HCT116 (cell line): ENCODE data around the gene HORMAD2. TPM values are rescaled to one million over a fixed set of nuclear protein-coding genes. Genes with fewer than 3 reads are reported as not detected.

Experiments used
- ATAC-seq: fragments of 200-7000 bp; cut with Tn5 transposase; 2 replicates; pipeline ENCODE4 v1.9.1; 2020; ENCODE audit warnings: mild to moderate bottlenecking, moderate library complexity
- BruUV-seq: library from RNA; stranded (reverse); fragments of 400-500 nt; replicated peaks from 2 replicates; lab custom pipeline; 2021; lab: Mats Ljungman, UMichigan
- CTCF ChIA-PET: fragments of 300-600 bp; sonication (Branson Sonifier 250); formaldehyde crosslinking; loops from one replicate; lab custom pipeline; 2021; ENCODE audit warnings: antibody characterized with exemption; lab: Charles Lee
- POLR2A ChIA-PET: fragments of 300-600, 350-600 bp; sonication (Branson Sonifier 250); formaldehyde crosslinking; loops from one replicate; lab custom pipeline; 2021; ENCODE audit warnings: antibody characterized with exemption; lab: Charles Lee
- RAD21 ChIA-PET, 2 experiments: fragments of 300-600 bp; sonication (Branson Sonifier 250); formaldehyde crosslinking; loops; one replicate each; lab custom pipeline; 2023; ENCODE audit warnings: low total read pairs in 2 of 2; ENCODE audit not compliant: uncharacterized antibody in 2 of 2, unreplicated experiment in 2 of 2, low non-redundant PET in 1 of 2; lab: Charles Lee
- DNase-seq: peaks from one replicate; pipeline ENCODE4 v3.0.0-alpha.2; 2010; ENCODE audit warnings: low read depth, low spot score
- H2AFZ ChIP-seq: fragments of 200-600 bp; shearing (Covaris generic), sonication (generic); 2 replicates; pipeline ENCODE4 v1.6.1; 2017; ENCODE audit warnings: low read depth, mixed run types, mixed read lengths, antibody characterized with exemption, low read length; ENCODE audit not compliant: poor library complexity, severe bottlenecking
- H3K27ac ChIP-seq: 2 replicates; pipeline ENCODE4 v1.5.1; 2012; ENCODE audit warnings: low read depth, low read length
- H3K27me3 ChIP-seq: fragments of 200-600 bp; sonication (generic); 2 replicates; pipeline ENCODE4 v1.6.1; 2016; ENCODE audit warnings: mixed run types, low read length, mixed read lengths; ENCODE audit not compliant: insufficient read depth
- H3K36me3 ChIP-seq, 2 experiments: fragments of 200-500 bp in 1 of 2; fragments of 200-600 bp in 1 of 2; sonication (Bioruptor generic) in 1 of 2; sonication (generic) in 1 of 2; 2 replicates each; pipeline versions ENCODE4 v1.5.1 to v1.6.1; 2014 to 2016; ENCODE audit warnings: low read length in 2 of 2, inconsistent platforms in 1 of 2, mixed read lengths in 1 of 2, mixed run types in 1 of 2; ENCODE audit not compliant: insufficient read depth in 2 of 2, control insufficient read depth in 1 of 2
- H3K4me1 ChIP-seq, 2 experiments: fragments of 200-600 bp in 1 of 2; sonication (generic) in 1 of 2; 2 replicates each; pipeline versions ENCODE4 v1.5.1 to v1.6.1; 2012 to 2017; ENCODE audit warnings: low read length in 2 of 2, inconsistent platforms in 1 of 2, mild to moderate bottlenecking in 1 of 2, mixed read lengths in 1 of 2, mixed run types in 1 of 2, moderate library complexity in 1 of 2; ENCODE audit not compliant: insufficient read depth in 2 of 2, control insufficient read depth in 1 of 2
- H3K4me2 ChIP-seq: fragments of 200-600 bp; sonication (generic); 2 replicates; pipeline ENCODE4 v1.6.1; 2017; ENCODE audit warnings: mixed run types, low read length, mixed read lengths
- H3K4me3 ChIP-seq, 2 experiments: fragments of 200-600 bp in 1 of 2; sonication (generic) in 1 of 2; replicated peaks in 1 of 2; 2 replicates each; pipeline ENCODE4 v1.5.1; 2011 to 2016; ENCODE audit warnings: low read length in 2 of 2, control low read depth in 1 of 2, low read depth in 1 of 2, mild to moderate bottlenecking in 1 of 2, mixed read lengths in 1 of 2, mixed run types in 1 of 2
- H3K79me2 ChIP-seq: fragments of 200-600 bp; sonication (generic); 2 replicates; pipeline ENCODE4 v1.6.1; 2017; ENCODE audit warnings: mild to moderate bottlenecking, mixed run types, low read length, moderate library complexity, mixed read lengths; ENCODE audit not compliant: insufficient read depth
- H3K9ac ChIP-seq: fragments of 200-600 bp; sonication (generic); 2 replicates; pipeline ENCODE4 v1.6.1; 2016; ENCODE audit warnings: low read length, mixed read lengths
- H3K9me2 ChIP-seq: fragments of 200-600 bp; sonication (generic), shearing (Covaris generic); 2 replicates; pipeline ENCODE4 v1.6.1; 2017; ENCODE audit warnings: mixed run types, mild to moderate bottlenecking, moderate library complexity; ENCODE audit not compliant: insufficient read depth
- H3K9me3 ChIP-seq, 2 experiments: fragments of 200-500 bp in 1 of 2; fragments of 200-600 bp in 1 of 2; sonication (Bioruptor generic) in 1 of 2; sonication (generic) in 1 of 2; 2 replicates each; pipeline ENCODE4 v1.6.1; 2014 to 2017; ENCODE audit warnings: low read length in 2 of 2, mixed read lengths in 2 of 2, inconsistent platforms in 1 of 2, low read depth in 1 of 2, mild to moderate bottlenecking in 1 of 2, mixed run types in 1 of 2, moderate library complexity in 1 of 2; ENCODE audit not compliant: control insufficient read depth in 1 of 2, insufficient read depth in 1 of 2
- H4K20me1 ChIP-seq: fragments of 200-600 bp; sonication (generic), shearing (Covaris generic); 2 replicates; pipeline ENCODE4 v1.6.1; 2017; ENCODE audit warnings: mixed run types, mild to moderate bottlenecking, moderate library complexity; ENCODE audit not compliant: insufficient read depth
- CBX3 ChIP-seq: IDR thresholded peaks from 2 replicates; pipeline ENCODE4 v1.6.1; 2012; ENCODE audit warnings: low read depth
- CEBPB ChIP-seq: IDR thresholded peaks from 2 replicates; pipeline ENCODE4 v1.6.1; 2012; ENCODE audit warnings: low read depth
- ELF1 ChIP-seq: IDR thresholded peaks from 2 replicates; pipeline ENCODE4 v1.6.1; 2012; ENCODE audit warnings: low read depth, borderline replicate concordance
- EZH2 ChIP-seq: fragments of 200-600 bp; sonication (generic); IDR thresholded peaks from 2 replicates; pipeline ENCODE4 v1.6.1; 2017; ENCODE audit warnings: antibody characterized with exemption, mixed run types
- EZH2phosphoT487 ChIP-seq: fragments of 200-600 bp; IDR thresholded peaks from 2 replicates; pipeline ENCODE4 v1.6.1; 2018; ENCODE audit warnings: antibody characterized with exemption, borderline replicate concordance
- JUND ChIP-seq: IDR thresholded peaks from 2 replicates; pipeline ENCODE4 v1.6.1; 2012
- POLR2AphosphoS5 ChIP-seq: IDR thresholded peaks from 2 replicates; pipeline ENCODE4 v1.6.1; 2011; ENCODE audit warnings: mild to moderate bottlenecking, low read depth, low read length, moderate library complexity
- RAD21 ChIP-seq: IDR thresholded peaks from 2 replicates; pipeline ENCODE4 v1.6.1; 2012; ENCODE audit warnings: low read depth, mild to moderate bottlenecking
- SIN3A ChIP-seq: IDR thresholded peaks from 2 replicates; pipeline ENCODE4 v1.6.1; 2012; ENCODE audit warnings: low read depth
- TCF7L2 ChIP-seq: IDR thresholded peaks from 2 replicates; pipeline ENCODE4 v1.7.0; 2011; ENCODE audit warnings: borderline replicate concordance, inconsistent platforms; ENCODE audit not compliant: insufficient read depth, insufficient read length; ENCODE audit errors: extremely low read depth
- intact Hi-C: fragments of 100-400 bp; cut with micrococcal nuclease; formaldehyde crosslinking; loops from 2 replicates; pipeline ENCODE4 v1.10.0; 2022
- total RNA-seq: library from RNA; stranded (reverse); gene quantifications from one replicate; pipeline ENCODE4 v1.2.1, GENCODE V29; 2021; ENCODE audit not compliant: unreplicated experiment
- TF ChIP-seq, protein P1 (sequence below): IDR thresholded peaks from 2 replicates; pipeline ENCODE4 v1.6.1; 2012
- TF ChIP-seq, protein P2 (sequence below), 3 experiments: fragments of 200-600 bp in 1 of 3; sonication (generic) in 1 of 3; IDR thresholded peaks in 2 of 3; conservative IDR thresholded peaks in 1 of 3; 2 replicates each; pipeline ENCODE4 v1.5.1; 2012 to 2017; ENCODE audit warnings: low read depth in 2 of 3, low read length in 2 of 3, antibody characterized with exemption in 1 of 3, borderline replicate concordance in 1 of 3, control low read depth in 1 of 3, mild to moderate bottlenecking in 1 of 3, mixed read lengths in 1 of 3, mixed run types in 1 of 3, moderate library complexity in 1 of 3; ENCODE audit not compliant: insufficient read depth in 1 of 3
- TF ChIP-seq, protein P3 (sequence below): IDR thresholded peaks from 2 replicates; pipeline ENCODE4 v1.6.1; 2011; ENCODE audit warnings: mild to moderate bottlenecking, low read length, moderate library complexity; ENCODE audit not compliant: insufficient replicate concordance; ENCODE audit errors: extremely low read depth

Gene HORMAD2
- total RNA-seq, 1 experiment from 2014 or later = not detected

- Histone ChIP-seq H3K9me2 (no peaks in the 10 kb centered on the region), H3K4me3 (no peak overlapping the region), H3K27ac (no peak overlapping the region), H3K4me2 (no peak overlapping the region), H3K79me2 (no peaks in the 10 kb centered on the region), H3K9me3 (no peaks in the 10 kb centered on the region), H3K4me1 (peaks cover 10 to 16% of the 10 kb centered on the region in 2 experiments), H4K20me1 (no peaks in the 10 kb centered on the region), H2AFZ (no peak overlapping the region), H3K9ac (no peak overlapping the region), H3K36me3 (peaks cover 0 to 4% of the 10 kb centered on the region in 2 experiments; a peak in 1 of 4 replicates), H3K27me3 (no peaks in the 10 kb centered on the region)
- DNase-seq (no peak), ATAC-seq (no peak)
- ChIA-PET CTCF (interaction anchor here (0.6 kb wide), 1 partner anchor 58 kb away, joined by 3 read pairs; no protein-coding TSS in a partner anchor), RAD21 (no interaction called here), POLR2A (no interaction called here)
- intact Hi-C loops = no loop called here
- TF ChIP-seq POLR2AphosphoS5 (no peak), TCF7L2 (no peak), SIN3A (no peak), JUND (no peak), CBX3 (no peak), RAD21 (no peak), EZH2phosphoT487 (no peak), ELF1 (no peak), EZH2 (no peak), CEBPB (no peak)
- TF ChIP-seq, protein P1, sequence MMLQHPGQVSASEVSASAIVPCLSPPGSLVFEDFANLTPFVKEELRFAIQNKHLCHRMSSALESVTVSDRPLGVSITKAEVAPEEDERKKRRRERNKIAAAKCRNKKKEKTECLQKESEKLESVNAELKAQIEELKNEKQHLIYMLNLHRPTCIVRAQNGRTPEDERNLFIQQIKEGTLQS = no peak
- TF ChIP-seq, protein P2, sequence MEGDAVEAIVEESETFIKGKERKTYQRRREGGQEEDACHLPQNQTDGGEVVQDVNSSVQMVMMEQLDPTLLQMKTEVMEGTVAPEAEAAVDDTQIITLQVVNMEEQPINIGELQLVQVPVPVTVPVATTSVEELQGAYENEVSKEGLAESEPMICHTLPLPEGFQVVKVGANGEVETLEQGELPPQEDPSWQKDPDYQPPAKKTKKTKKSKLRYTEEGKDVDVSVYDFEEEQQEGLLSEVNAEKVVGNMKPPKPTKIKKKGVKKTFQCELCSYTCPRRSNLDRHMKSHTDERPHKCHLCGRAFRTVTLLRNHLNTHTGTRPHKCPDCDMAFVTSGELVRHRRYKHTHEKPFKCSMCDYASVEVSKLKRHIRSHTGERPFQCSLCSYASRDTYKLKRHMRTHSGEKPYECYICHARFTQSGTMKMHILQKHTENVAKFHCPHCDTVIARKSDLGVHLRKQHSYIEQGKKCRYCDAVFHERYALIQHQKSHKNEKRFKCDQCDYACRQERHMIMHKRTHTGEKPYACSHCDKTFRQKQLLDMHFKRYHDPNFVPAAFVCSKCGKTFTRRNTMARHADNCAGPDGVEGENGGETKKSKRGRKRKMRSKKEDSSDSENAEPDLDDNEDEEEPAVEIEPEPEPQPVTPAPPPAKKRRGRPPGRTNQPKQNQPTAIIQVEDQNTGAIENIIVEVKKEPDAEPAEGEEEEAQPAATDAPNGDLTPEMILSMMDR (IDR thresholded peaks at IDR 0.05 in 2 of 3, conservative IDR thresholded peaks at IDR 0.05 in 1 of 3; ENCODE audit: borderline replicate concordance in 1 of 3, insufficient read depth in 1 of 3, low read depth in 2 of 3, low read length in 2 of 3) = no peak
- TF ChIP-seq, protein P3, sequence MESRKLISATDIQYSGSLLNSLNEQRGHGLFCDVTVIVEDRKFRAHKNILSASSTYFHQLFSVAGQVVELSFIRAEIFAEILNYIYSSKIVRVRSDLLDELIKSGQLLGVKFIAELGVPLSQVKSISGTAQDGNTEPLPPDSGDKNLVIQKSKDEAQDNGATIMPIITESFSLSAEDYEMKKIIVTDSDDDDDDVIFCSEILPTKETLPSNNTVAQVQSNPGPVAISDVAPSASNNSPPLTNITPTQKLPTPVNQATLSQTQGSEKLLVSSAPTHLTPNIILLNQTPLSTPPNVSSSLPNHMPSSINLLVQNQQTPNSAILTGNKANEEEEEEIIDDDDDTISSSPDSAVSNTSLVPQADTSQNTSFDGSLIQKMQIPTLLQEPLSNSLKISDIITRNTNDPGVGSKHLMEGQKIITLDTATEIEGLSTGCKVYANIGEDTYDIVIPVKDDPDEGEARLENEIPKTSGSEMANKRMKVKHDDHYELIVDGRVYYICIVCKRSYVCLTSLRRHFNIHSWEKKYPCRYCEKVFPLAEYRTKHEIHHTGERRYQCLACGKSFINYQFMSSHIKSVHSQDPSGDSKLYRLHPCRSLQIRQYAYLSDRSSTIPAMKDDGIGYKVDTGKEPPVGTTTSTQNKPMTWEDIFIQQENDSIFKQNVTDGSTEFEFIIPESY = no peak
- no TSS peak for BruUV-seq
These were observed 48.9 kb upstream of the HORMAD2 start for GRCh38 chr22:30031328-30031727.
